ENCODE measurements around the gene FAM50B.

DNA sequence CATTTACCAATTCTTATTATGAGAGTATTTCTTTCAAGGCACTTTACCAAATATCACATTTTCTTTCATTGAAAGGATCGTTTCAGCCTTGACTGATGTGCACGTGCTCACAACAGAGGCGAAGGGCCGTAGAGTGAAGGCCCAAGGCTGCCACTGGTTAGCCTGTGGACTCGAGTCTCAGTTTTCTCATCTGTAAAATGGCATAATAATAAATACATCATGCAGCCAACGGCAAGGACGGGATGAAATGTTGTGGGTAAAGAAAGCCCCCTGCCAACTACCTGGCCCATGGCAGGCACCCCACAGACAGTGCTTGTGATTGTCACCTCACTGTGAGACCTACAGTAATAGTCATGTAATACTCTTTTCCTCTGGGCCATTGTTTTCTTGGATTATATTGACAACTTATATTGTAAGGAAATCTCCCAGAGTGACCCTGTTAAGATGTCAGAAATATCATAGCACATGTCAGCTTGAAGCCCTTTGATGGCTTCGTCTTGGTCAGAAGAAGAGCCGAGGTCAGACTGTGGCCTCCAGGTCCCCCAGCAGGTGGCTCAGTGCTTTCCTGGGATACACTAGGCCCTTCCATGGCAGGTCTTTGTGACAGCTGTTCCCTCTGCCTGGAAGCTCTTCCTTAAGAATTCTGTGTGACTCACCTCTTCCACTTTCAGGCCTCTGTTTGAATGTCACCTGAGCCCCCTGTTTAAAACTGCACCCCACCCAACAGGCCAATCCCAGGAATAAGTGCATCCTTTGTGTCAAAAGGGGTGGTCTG is 36.3 kb downstream of the FAM50B start:
- TF ChIP-seq EP300 (conservative IDR thresholded peaks at IDR 0.05; ENCODE audit: poor library complexity, severe bottlenecking) (no peak), EZH2 (IDR thresholded peaks at IDR 0.05; ENCODE audit: borderline replicate concordance, insufficient read depth, low read length, poor library complexity, severe bottlenecking) (no peak), POLR2AphosphoS5 (IDR thresholded peaks at IDR 0.05) (no peak), RAD21 (conservative IDR thresholded peaks at IDR 0.05) (no peak), TAF1 (IDR thresholded peaks at IDR 0.05; ENCODE audit: low read depth) (no peak), SMC3 (conservative IDR thresholded peaks at IDR 0.05; ENCODE audit: poor library complexity) (no peak), MXI1 (conservative IDR thresholded peaks at IDR 0.05; ENCODE audit: poor library complexity, severe bottlenecking) (no peak), REST (IDR thresholded peaks at IDR 0.05; ENCODE audit: borderline replicate concordance) (no peak)
- TF ChIP-seq, protein P1, sequence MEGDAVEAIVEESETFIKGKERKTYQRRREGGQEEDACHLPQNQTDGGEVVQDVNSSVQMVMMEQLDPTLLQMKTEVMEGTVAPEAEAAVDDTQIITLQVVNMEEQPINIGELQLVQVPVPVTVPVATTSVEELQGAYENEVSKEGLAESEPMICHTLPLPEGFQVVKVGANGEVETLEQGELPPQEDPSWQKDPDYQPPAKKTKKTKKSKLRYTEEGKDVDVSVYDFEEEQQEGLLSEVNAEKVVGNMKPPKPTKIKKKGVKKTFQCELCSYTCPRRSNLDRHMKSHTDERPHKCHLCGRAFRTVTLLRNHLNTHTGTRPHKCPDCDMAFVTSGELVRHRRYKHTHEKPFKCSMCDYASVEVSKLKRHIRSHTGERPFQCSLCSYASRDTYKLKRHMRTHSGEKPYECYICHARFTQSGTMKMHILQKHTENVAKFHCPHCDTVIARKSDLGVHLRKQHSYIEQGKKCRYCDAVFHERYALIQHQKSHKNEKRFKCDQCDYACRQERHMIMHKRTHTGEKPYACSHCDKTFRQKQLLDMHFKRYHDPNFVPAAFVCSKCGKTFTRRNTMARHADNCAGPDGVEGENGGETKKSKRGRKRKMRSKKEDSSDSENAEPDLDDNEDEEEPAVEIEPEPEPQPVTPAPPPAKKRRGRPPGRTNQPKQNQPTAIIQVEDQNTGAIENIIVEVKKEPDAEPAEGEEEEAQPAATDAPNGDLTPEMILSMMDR (IDR thresholded peaks at IDR 0.05; ENCODE audit: poor library complexity, severe bottlenecking) = no peak
